OCI-M2 (cell line): ENCODE measurements around the gene ANTXR2.
"Not testable (repeated sequence)": the region's sequence is repeated elsewhere in the genome, so short reads cannot be mapped to it uniquely, and the experiment has no call there.

ENCODE experiments used
- DNase-seq: peaks from one replicate; lab custom pipeline; 2025; ENCODE audit not compliant: unreplicated experiment; lab: John Stamatoyannopoulos, UW

ANTXR2 gene

DNA sequence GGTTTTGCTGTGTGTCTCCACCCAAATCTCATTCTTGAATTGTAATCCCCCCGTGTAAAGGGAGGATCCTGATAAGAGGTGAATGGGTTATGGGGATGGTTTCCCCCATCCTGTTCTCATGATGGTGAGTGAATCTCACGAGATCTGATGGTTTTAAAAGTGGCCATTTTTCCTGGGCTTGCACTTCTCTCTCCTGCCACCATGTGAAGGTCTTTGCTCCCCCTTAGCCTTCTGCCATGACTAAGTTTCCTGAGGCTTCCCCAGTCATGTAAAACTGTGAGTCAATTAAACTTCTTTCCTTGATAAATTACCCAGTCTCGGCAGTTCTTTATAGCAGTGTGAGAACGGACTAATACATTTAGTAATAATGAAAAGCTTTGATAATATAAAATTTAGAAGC, 46.9 kb downstream of the ANTXR2 start:
- no peak for DNase-seq

DNA sequence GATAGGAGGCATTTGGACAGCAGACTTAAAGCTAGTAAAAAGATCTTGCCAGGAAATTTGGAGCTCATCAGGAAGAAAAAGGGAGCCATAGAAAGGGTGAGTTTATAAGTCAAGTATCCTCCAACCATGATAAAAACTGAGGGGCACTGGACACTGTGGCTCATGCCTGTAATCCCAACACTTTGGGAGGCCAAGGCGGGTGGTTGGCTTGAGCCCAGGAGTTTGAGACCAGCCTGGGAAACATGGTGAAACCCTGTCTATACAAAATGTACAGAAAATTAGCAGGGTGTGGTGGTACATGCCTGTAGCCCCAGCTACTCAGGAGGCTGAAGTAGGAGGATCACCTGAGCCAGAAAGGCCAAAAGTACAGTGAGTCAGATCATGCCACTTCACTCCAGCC, 48.7 kb downstream of the ANTXR2 start:
- DNase-seq, result no peak

DNA sequence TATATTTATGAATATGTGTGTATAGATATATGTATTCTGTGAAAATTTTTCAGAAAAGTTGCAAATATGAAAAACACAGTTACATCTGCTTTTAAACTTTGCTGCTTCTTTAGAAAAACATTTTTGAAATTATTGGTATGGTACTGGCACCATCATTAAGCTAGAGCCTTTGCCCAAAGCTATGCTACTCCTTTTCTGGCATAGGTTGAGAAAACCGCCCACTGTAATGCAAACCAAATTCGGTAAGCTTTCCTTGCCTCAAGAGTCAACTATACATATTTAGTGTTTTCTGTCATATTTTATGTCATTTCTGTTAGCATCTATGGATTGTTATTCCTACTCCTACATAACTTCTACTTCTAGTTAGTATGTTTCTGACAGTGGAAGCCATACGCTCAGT, 50.7 kb downstream of the ANTXR2 start:
- no peak for DNase-seq

DNA sequence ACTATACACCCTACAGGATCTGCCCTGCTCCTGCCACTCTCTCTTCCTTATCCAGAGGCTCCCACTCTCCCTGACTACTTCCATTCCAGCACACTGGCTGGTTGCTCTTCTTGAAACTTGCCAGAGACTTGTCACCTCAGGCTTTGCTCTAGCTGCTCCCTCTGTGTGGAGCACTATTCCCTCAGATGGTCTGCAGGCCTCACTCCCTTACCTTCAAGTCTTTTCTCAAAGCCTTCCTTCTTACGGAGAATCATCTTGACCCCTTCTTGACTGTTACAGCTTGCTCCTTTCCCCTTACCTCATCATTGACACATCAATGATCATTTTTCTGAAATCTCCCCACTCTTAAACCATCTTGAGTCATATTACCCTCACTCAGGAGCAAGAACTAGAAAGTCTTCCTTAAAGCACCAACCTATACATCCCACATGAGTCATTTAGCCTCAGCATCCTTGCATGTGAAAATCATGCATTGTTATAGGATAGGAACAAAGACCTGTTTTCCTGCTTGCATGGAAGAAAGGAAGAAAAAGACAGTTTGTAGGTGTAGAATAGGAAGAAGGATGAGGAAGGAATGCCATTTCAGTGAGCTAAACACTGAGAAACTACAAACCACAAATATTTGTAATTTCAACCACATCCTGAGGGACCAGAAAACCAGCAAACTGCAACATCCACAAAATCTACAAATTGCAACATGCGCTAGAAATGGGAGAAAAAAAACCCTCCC, 55.7 kb downstream of the ANTXR2 start:
- DNase-seq, result no peak

DNA sequence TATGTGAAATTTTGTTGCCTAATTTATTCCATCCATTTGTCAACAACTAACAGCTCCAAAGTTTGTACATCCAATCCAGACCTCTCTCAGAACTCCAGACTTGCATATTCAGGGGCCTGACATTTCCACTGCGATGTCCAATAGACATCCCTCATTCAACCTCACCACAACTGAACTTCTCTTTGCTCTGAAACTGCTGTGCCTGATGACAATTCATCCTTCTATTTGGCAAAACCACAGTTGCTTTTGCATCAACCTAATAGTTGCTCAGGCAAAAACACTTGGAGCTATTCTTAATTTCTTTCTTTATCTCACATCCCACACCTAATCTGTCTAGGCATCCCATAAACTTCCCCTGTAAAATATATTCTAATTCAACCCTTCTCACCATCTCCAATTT, 56.5 kb downstream of the ANTXR2 start:
- no peak for DNase-seq

DNA sequence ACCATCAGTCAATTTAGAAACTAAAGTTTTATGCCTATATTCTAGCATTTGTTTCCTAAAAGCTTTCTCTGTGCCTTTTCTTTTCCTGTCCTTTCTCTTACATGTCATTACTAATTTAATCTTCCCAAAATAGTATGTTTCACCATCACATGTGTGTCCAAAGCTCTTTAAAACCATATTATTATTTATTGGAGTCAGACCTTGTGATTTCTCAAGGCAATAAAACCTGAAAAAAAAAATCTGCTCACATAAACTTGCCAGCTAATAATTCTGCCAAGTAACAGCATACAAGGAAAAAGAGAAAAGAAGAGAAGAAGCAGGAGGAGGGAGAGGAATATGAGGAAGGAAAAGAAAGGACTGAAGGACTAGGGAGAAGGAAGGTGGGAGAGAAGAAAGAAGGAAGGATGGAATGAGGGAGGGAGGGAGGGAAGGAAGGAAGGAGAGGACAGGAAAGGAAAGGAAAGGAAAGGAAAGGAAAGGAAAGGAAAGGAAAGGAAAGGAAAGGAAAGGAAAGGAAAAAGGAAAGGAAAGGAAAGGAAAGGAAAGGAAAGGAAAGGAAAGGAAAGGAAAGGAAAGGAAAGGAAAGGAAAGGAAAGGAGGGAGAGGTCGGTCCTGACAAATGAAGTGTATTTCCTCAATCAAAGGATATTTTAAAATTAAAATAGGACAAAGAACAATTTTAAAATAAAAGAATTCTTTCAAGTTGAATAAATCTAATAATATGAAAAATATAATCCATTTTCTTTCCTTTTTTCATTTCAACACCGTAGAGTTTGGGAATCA, 57.4 kb downstream of the ANTXR2 start:
- no peak for DNase-seq

DNA sequence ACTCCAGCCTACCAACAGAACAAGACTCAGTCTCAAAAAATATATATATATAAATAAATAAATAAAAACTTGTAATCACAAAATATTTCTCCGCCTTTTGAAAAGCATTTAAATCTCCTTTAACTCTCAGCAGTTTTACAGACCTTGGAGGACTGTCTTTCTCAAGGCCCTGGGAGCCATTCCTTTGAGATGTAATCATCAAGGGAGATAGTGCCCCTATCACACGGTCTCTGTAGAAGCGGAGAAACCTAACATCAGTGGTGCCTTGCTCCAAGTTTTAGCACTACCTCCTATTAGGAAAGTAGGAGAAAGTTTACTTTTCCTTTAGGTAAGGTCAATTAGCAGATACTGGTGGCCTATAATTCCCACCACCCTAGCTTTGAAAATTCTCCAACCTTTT, 58.5 kb downstream of the ANTXR2 start:
- DNase-seq, result no peak

DNA sequence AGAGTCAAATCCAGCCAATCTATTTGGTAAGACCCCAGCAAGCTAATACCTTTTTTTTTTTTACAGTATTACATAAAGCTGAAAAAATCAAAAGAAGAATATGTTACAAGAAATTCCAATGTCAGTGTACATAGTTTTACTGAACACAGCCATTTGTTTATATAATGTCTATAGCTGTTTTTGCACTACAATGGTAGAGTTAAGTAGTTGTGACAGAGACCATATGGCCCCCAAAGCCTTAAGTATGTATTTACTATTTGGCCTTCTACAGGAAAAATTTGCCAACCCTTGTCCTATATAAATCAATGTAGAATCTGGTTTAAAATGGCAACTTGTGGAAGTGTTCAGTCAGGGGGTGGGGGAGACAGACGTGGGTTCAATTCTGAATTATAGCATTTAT, 60.7 kb downstream of the ANTXR2 start:
- DNase-seq, result no peak

DNA sequence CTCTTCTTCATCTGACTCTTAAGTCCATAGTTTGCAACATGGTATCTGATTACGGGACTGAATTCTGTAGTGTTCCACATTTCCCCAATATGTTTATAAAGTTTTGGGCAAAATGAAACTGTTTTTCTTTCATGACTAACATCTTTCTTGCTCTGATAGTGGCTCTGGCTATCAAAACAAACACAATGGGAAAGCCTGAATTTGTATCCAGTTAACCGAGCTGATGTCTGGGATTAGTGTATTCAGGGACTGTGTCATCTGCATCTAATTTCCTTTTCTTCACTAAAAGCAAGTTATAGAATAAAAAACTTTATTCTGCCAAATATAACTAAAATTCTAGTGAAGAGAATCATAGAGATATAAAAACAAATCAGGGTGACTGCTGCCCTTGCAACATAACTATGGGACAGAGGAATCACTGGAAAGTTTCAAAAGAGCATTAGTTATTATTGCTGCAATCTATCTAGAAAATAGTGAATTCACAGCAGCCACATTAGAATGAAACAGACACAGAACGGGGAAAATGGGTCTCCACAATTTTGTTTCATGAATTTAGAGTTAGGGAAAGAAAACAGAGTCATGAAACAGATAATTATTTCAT, 61.3 kb downstream of the ANTXR2 start:
- no peak for DNase-seq

DNA sequence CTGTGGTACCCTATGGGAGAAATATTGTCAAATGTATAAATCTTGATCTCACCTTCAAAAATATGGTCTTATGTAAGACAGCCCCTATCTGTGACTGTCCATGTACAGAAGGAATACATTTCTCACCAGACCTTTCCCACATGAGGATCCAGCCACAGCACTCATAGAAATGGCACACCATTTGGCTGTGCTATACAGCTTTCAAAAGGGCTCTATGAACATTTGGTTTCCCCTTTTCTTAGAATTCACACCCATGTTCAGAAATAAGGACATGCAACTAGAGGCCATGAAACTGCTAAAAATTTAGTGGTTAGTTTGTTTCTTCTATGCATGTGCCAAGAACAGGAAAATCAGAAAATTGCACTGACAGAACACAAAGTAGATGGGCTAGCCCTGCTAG, 62.7 kb downstream of the ANTXR2 start:
- DNase-seq, result no peak

DNA sequence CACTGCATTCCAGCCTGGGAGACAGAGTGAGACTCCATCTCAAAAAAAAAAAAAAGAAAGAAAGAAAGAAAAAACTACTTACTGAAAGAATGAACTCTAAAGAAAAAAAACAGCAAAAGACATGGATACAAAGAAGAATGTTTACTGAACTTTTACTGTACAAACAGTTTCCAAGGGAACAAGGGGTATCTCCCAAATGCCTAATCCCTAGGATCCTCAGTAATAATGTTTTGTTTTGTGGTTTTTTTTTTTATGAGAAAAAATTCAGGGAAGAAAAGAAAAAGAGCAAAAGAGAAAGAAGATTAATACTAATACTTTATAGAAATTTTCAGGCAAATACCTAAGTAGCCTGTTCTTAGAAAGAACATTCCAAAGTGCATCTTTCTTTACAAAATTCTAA, 63.2 kb downstream of the ANTXR2 start:
- no peak for DNase-seq

DNA sequence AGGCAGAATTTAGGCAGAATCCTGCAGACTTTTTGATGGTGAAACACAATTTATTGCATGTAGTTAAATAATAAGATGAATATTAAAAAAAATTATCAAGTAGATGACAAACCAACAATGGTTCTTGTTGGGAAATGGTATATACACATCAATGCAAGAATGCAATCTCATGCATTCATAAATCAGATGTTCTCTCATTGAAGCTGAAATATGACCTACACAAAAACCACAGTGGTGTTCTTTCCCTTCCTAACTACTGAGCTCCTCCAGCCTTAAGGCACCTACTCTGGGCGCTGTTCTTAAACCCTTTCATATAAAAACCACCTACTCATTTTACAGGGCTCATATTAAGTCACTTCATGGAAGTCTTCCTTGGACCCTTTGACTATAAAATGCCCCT, 64.1 kb downstream of the ANTXR2 start:
- no peak for DNase-seq

DNA sequence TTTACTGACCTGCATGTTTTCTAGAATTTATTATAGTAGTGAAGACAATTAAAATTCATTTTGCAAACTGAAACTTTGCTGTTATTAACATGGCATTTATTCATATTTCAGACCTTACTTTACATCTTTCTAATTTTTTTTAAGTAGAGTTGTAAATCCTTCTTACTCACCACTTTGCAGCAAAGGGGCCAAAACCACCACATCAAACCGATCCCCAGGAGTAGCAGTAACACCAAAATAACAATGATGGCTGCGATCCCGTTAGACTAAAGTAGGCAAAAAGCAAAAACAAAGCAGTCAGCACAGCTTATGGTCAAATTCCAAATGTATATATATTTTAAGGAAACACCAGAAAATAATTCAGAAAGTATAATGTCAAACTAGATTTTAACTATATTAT, 64.7 kb downstream of the ANTXR2 start:
- no peak for DNase-seq

DNA sequence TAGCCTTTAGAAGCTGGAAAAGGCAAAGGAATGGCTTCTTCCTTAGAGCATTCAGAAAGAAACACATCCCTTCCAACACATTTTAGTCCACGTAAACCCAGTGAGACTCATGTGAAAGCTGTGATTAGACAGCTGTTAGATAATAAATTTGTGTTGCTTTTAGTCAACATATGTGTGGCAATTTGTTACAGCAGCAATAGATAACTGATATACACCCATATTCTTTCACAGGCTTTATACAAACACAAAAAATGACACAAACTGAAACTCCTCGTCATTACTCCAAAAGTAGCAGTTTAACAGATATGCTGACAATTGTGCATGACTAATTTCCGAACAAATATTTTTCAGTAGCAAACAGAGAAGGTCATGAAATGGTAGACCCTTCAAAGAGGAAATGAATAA, 65.3 kb downstream of the ANTXR2 start:
- no peak for DNase-seq

DNA sequence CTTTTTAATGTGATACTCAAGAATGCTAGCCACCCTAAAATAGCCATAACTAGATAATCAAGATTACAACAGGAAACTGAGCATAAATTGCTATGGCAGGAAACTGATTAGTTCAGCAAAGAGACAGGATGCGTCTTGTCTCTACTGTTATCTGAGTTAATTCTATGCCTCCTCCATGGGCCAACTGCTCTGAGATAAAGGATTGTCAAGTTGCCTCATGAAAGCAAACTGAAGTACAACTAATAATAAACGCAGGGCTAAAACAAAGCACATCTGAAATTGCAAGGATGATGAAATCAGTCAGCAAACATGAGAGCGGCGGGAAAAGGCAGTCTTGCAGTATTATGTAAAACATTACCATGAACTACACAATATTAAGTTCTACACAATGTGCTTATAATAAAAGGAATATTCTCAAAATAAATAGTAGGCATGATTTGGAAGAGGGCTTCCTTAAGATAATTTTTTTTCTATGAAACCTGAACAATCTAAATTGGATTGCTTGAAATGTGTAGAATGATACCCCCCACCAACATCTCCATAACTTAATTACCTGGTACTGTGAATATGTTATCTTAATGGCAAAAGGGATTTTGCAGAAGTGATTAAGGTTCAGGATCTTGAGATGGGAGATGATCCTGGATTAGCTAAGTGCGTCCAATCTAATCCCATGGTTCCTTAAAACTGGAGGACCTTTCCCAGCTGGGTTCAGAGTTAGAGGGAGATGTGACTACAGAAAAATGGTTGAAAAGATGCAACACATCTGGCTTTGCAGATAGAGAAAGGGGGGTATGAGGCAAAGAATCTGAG, 65.9 kb downstream of the ANTXR2 start:
- DNase-seq, result no peak

DNA sequence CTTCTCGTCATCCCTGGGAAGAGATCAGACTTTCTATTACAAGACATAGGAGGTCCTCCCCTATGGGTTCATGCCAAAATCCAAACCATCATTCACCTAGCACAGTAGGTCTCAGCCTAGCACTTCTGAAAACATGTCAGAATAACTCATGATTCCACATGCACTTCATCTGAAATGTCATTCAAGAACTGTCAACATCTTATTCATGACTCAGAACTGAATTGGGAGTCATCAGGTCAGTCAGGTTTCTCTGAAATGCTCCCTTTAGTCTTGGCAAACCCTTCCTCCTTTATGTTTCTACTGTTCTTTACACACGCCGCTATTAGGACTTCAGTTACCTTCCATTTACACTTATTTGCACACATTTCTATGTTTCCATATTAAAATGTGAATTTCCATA, 67.2 kb downstream of the ANTXR2 start:
- DNase-seq, result no peak

DNA sequence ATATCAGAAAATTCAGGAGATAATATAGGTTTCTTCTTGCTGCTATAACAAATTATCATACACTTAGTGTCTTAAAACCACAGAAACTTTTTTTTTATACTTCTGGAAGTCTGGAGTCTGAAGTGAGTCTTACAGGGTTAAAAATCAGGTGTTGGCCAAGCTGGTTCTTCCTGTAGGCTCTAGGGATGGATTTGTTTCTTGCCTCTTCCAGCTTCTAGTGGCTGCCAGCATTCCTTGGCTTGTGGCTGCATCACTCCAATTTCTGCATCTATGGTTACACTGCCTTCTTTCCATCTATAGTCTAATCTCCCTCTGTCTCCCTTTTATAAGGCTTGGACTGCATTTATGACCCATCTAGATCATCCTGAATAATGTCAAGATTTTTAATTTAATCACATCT, 68.7 kb downstream of the ANTXR2 start:
- no peak for DNase-seq

DNA sequence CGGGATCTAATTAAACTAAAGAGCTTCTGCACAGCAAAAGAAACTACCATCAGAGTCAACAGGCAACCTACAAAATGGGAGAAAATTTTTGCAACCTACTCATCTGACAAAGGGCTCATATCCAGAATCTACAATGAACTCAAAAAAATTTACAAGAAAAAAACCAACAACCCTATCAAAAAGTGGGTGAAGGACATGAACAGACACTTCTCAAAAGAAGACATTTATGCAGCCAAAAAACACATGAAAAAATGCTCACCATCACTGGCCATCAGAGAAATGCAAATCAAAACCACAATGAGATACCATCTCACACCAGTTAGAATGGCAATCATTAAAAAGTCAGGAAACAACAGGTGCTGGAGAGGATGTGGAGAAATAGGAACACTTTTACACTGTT, 70.5 kb downstream of the ANTXR2 start:
- not testable (repeated sequence) for DNase-seq

DNA sequence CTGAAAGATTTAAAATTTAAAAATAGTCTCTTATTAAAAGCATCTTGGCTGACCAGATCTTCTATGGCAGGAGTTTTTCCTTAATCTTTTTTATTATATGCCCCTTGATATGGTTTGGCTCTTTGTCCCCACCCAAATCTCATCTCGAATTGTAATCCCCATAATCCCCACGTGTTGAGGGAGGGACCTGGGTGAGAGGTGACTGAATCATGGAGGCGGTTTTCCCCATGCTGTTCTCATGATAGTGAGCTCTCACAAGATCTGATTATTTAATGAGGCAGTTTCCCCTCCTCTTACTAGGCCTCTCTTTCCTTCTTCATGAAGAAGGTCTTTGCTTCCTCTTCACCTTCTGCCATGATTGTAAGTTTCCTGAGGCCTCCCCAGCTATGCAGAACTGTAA, 74.0 kb downstream of the ANTXR2 start:
- not testable (repeated sequence) for DNase-seq

DNA sequence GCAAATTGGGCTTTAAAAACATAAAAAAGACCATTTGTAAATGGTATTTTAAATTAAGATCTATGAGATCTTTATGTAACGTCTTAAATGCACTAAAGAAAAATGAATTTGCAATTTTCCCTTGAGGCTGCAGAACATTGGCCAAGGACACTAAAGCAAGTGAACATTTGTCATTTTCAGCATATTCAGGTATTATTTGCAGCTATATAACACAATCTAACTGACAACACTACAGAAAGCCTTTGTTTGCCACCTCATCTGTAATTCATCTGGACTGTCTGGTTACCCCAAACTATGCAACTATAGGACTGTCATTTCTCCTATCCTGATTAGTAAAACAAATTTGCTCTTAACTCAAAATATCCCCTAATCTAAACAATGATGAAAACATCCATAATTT, 74.8 kb downstream of the ANTXR2 start:
- no peak for DNase-seq

DNA sequence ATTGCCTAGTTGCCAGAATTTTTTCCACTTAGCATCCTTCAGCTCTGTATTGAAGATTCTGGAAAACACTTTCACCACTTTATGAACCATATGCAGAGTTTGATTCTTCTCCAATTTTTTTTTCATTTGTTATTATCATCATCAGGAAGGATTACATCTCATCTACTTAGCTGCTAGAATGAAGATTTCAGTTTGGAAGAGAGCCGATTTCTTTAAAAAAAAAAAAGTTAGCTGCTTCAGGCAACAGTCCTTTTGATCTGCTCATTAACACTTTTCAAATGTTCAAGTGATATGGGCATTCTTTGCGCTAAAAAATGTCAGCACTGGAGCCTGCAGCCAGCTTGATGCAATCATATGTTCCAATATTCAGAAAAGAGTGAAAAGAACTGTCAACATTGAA, 76.2 kb downstream of the ANTXR2 start:
- DNase-seq, result no peak

DNA sequence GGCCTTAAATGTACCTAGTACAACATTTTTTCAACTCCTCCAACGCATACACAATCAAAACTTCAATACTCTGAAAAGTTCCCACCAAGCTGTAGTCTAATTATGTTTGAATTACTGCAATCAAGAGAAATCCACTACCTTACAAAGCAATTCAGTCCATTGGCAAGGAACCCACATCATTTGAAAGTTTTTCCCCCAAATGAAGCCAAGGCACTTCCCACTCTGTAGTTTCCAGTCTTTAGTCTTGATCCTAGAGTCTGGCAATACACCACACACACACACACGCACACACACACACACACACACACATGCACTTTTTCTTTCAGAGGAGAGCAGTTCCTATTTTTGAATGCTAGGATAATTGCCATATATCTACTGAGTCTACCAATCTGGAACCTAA, 79.6 kb downstream of the ANTXR2 start:
- DNase-seq, result no peak
